Raji (cell line): ENCODE results near the gene THYN1.

ENCODE experiments used
- POLR2A ChIP-seq: IDR thresholded peaks from 2 replicates; pipeline ENCODE4 v1.6.1; 2011; ENCODE audit warnings: low read depth, low read length, control low read depth; ENCODE audit not compliant: insufficient read depth

The THYN1 gene

GRCh38 chr11:134253188-134253993 is at the start of gene THYN1, which contains the start of gene ACAD8:
TSS of gene THYN1 (minus strand) at chr11:134253352. CDS start at chr11:134252882, 470 bp downstream.
TSS of gene ACAD8 (plus strand) at chr11:134253568. CDS start at chr11:134253601, 33 bp downstream.
- peak; percentile 92 for TF ChIP-seq POLR2A

DNA sequence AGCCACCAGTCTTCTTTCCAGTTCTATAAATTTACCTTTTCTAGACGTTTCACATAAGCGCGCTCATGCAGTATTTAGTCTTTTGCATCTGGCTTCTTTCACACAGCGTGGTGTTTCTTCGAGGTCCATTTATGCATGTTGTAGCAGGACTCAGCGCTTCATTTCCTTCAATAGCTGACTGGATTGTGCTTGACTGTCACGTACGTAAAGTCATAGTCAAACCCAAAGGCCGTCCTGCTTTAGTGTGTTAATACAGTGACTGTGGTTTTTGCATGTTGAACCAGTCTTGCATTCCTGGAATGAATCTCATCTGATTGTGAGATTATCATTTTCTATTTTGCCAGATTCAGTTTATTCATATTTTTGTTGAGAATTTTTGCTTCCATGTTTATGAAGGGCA is 41.5 kb upstream of the THYN1 start:
- TF ChIP-seq POLR2A = no peak

GRCh38 chr11:134293119-134294113 is 40.3 kb upstream of the THYN1 start:
- no peak for TF ChIP-seq POLR2A

DNA sequence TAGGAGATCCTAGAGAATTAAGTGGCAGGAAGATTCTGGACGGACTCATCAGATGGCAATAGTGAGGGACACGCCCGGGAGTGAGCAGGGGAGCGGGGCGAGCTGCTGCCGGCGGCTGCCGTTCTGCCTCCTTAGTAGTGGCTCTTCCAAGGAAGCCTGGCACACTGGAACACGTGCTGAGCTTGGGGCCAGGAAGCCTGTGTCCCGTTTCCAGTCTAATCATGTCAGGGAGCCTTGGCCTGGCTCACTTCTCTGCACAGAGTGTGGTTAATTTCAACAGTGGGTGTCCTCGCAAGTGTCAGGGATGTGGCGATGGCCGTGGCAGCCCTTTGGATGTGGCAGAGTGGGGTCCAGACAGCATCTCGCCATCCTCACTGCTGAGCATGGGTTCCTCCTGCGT is 39.5 kb upstream of the THYN1 start:
- no peak for TF ChIP-seq POLR2A

GRCh38 chr11:134291196-134291595 is 38.0 kb upstream of the THYN1 start:
- TF ChIP-seq POLR2A = no peak

GRCh38 chr11:134290646-134291045 is 37.5 kb upstream of the THYN1 start:
- no peak for TF ChIP-seq POLR2A

GRCh38 chr11:134289789-134290188 is 36.6 kb upstream of the THYN1 start:
- no peak for TF ChIP-seq POLR2A

DNA sequence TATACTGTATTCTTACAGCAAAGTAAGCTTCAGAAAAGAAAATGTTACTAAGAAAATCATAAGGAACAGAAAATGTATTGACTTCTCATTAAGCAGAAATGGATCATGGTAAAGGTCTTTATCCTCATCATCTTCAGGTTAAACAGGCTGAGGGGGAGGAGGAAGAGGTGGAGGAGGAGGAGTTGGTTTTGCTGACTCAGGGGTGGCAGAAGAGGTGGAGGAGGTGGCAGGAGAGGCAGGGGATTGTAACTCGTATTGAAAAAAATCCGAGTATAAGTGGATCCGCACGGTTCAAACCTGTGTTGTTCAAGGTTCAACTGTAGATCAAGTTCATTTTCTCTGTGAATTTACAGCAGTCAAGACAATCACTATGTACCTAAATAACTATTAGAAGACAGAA is 36.0 kb upstream of the THYN1 start:
- TF ChIP-seq POLR2A = no peak

DNA sequence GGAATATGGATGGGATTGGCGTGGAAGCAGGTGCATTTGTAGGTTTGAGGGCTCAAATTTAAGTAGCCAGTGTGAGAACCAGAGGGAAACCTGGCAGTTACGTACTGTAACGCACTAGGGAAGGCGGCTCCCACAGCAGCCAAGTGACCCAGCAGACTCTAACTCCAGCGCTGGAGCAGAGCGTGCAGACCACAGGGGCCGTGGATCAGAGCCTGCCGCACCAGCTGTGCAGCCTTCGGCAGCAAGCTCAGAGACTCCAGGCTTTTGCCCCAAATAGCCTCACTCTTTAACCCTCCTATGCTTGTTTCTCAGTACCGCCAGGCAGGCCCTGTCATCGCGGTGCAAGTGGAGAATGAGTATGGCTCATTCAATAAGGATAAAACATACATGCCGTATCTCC is 35.3 kb upstream of the THYN1 start:
- no peak for TF ChIP-seq POLR2A

GRCh38 chr11:134287561-134287960 is 34.4 kb upstream of the THYN1 start:
- no peak for TF ChIP-seq POLR2A

DNA sequence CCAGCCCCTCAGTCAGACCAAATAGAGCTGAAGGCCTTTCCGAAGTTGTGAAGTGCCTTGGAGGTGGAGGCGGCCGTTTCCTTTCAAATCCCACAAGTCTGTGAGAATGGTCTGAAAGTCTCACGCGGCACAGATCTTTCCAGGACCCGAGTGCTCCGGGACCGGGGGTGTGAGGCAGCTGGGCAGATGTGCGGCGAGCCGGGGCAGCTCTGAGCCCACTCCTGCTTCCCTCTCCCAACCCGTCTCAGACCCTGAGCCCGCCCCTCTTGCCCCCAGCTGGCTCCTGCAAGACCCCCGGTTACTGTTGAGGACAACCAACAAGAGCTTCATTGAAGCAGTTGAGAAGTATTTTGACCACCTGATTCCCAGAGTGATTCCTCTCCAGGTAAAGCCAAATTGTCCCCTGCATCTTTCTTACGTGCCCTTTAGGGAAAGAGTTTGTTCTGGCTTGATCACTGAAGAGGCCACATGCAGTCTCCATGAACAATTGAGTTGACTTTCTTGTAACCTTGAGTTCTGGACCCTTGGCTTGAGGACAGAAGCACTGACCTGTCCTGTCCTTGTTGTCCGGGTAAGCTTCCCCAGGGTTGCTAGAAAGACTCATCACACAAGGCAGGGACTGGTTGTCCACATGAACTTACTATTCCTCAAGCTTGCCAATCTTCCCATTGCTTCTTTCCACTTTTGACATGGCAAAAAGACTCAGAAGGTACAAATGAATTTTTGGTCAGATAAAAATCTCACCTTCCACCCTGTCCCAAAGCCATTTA is 30.5 kb upstream of the THYN1 start:
- no peak for TF ChIP-seq POLR2A

DNA sequence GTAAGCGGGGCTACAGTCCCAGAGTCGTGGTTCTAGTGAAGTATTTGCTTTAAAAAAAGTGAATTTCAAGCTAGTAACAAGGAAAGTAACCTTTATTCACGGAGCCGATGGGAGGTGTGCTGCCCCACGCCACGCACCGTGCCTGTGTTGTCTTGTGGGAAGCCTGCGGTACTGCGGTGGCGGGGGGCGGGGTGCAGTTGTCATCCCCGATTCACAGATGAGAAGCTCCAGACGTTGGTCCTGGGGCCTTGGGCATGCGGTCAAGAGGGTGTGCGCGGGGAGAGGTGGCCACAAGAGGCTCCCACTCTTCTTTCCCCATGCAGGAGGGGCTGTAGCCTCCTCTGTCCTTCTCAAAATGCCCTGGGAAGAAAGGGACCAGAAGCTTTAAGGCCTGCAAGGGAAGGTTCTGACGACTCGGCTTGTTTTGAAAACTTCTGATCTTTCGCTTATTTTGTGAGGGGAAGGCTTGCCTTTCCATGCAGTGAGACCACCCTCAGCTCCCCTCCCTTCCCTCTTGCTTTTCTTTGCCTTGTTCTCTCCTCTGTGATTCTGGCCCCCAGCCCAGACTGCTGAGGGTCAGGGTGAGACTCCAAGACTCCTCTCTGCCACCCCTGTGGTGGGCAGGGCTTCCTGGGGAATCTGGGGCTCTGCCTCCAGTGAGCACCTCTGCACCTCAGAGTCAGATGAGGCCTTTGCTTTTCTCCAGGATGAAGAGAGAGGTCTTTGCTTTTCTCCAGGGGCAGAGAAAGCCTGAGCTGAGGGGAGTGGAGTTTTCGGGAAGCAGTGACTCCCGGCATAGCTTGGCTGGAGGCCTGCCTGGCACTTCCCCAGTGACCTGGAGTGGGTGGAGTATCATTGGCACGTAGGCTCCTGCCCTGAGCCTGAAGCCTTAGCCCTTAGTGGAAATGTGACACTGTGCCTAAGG is 29.2 kb upstream of the THYN1 start:
- no peak for TF ChIP-seq POLR2A

GRCh38 chr11:134278356-134278755 is 25.2 kb upstream of the THYN1 start:
- TF ChIP-seq POLR2A = no peak
